ENCODE results near the gene DAPP1.

The DAPP1 gene

DNA sequence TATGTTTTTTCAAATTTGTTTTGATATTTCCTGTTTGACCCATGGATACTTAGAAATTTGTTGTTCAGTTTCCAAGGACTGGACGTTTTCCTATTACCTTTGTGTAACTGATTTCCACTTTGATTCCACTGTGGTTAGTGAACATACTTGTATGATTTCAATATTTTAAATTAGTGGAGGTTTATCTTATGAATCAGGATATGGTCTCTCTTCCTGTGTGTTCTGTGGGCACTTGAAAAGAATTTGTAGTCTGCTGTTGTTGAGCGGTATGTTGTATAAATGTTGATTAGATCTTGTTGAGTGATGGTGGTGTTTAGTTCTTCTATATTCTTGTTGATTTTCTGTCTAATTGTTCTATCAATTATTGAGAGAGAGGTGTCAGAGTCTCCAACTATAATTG is 98.8 kb downstream of the DAPP1 start:
- no peak for ATAC-seq
- TF ChIP-seq, protein P1, sequence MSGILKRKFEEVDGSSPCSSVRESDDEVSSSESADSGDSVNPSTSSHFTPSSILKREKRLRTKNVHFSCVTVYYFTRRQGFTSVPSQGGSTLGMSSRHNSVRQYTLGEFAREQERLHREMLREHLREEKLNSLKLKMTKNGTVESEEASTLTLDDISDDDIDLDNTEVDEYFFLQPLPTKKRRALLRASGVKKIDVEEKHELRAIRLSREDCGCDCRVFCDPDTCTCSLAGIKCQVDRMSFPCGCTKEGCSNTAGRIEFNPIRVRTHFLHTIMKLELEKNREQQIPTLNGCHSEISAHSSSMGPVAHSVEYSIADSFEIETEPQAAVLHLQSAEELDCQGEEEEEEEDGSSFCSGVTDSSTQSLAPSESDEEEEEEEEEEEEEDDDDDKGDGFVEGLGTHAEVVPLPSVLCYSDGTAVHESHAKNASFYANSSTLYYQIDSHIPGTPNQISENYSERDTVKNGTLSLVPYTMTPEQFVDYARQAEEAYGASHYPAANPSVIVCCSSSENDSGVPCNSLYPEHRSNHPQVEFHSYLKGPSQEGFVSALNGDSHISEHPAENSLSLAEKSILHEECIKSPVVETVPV (CRISPR knock-in tag; IDR thresholded peaks at IDR 0.05): no peak

DNA sequence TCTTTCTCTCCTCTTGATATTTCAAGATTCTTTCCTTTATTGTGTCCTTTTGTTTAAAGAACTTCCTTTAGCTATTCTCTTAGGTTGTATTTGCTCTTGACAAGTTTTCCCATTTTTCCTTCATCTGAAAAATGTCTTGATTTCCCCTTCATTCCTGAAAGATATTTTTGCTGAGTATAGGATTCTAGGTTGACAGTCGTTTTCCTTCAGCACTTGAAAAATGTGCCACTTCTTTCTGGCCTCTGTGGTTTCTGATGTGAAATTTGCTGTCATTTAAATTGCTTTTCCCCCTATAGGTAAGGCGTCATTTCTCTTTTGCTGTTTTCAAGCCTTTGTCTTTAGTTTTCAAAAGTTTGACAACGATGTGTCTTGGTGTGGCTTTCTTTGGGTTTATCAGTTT is 100.9 kb downstream of the DAPP1 start:
- TF ChIP-seq TOX (CRISPR knock-in tag; IDR thresholded peaks at IDR 0.05; ENCODE audit: borderline replicate concordance) (no peak), TCF4 (CRISPR knock-in tag; IDR thresholded peaks at IDR 0.05; ENCODE audit: borderline replicate concordance) (no peak), PPARA (CRISPR knock-in tag; IDR thresholded peaks at IDR 0.05; ENCODE audit: borderline replicate concordance) (no peak), ZFP30 (CRISPR knock-in tag; IDR thresholded peaks at IDR 0.05) (no peak), ZNF8 (CRISPR knock-in tag; IDR thresholded peaks at IDR 0.05) (no peak), CSDC2 (CRISPR knock-in tag; IDR thresholded peaks at IDR 0.05) (no peak), ZNF565 (CRISPR knock-in tag; conservative IDR thresholded peaks at IDR 0.05; ENCODE audit: low read depth) (no peak), OSR1 (CRISPR knock-in tag; IDR thresholded peaks at IDR 0.05) (no peak), SNAI2 (CRISPR knock-in tag; IDR thresholded peaks at IDR 0.05) (no peak), ZNF70 (CRISPR knock-in tag; IDR thresholded peaks at IDR 0.05) (no peak), ARNTL (CRISPR knock-in tag; IDR thresholded peaks at IDR 0.05; ENCODE audit: borderline replicate concordance, low read depth) (no peak), ISL1 (CRISPR knock-in tag; IDR thresholded peaks at IDR 0.05) (no peak), BACH2 (CRISPR knock-in tag; IDR thresholded peaks at IDR 0.05; ENCODE audit: borderline replicate concordance) (no peak), ZFP3 (CRISPR knock-in tag; IDR thresholded peaks at IDR 0.05) (no peak), ZC3H10 (CRISPR knock-in tag; IDR thresholded peaks at IDR 0.05) (no peak), ESRRG (CRISPR knock-in tag; IDR thresholded peaks at IDR 0.05) (no peak)
- TF ChIP-seq, protein P2, sequence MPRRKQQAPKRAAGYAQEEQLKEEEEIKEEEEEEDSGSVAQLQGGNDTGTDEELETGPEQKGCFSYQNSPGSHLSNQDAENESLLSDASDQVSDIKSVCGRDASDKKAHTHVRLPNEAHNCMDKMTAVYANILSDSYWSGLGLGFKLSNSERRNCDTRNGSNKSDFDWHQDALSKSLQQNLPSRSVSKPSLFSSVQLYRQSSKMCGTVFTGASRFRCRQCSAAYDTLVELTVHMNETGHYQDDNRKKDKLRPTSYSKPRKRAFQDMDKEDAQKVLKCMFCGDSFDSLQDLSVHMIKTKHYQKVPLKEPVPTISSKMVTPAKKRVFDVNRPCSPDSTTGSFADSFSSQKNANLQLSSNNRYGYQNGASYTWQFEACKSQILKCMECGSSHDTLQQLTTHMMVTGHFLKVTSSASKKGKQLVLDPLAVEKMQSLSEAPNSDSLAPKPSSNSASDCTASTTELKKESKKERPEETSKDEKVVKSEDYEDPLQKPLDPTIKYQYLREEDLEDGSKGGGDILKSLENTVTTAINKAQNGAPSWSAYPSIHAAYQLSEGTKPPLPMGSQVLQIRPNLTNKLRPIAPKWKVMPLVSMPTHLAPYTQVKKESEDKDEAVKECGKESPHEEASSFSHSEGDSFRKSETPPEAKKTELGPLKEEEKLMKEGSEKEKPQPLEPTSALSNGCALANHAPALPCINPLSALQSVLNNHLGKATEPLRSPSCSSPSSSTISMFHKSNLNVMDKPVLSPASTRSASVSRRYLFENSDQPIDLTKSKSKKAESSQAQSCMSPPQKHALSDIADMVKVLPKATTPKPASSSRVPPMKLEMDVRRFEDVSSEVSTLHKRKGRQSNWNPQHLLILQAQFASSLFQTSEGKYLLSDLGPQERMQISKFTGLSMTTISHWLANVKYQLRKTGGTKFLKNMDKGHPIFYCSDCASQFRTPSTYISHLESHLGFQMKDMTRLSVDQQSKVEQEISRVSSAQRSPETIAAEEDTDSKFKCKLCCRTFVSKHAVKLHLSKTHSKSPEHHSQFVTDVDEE (CRISPR knock-in tag; IDR thresholded peaks at IDR 0.05): no peak
- TF ChIP-seq, protein P1 (CRISPR knock-in tag; IDR thresholded peaks at IDR 0.05): no peak
- TF ChIP-seq, protein P3, sequence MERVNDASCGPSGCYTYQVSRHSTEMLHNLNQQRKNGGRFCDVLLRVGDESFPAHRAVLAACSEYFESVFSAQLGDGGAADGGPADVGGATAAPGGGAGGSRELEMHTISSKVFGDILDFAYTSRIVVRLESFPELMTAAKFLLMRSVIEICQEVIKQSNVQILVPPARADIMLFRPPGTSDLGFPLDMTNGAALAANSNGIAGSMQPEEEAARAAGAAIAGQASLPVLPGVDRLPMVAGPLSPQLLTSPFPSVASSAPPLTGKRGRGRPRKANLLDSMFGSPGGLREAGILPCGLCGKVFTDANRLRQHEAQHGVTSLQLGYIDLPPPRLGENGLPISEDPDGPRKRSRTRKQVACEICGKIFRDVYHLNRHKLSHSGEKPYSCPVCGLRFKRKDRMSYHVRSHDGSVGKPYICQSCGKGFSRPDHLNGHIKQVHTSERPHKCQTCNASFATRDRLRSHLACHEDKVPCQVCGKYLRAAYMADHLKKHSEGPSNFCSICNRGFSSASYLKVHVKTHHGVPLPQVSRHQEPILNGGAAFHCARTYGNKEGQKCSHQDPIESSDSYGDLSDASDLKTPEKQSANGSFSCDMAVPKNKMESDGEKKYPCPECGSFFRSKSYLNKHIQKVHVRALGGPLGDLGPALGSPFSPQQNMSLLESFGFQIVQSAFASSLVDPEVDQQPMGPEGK (CRISPR knock-in tag; IDR thresholded peaks at IDR 0.05; ENCODE audit: borderline replicate concordance): no peak
- TF ChIP-seq, protein P4, sequence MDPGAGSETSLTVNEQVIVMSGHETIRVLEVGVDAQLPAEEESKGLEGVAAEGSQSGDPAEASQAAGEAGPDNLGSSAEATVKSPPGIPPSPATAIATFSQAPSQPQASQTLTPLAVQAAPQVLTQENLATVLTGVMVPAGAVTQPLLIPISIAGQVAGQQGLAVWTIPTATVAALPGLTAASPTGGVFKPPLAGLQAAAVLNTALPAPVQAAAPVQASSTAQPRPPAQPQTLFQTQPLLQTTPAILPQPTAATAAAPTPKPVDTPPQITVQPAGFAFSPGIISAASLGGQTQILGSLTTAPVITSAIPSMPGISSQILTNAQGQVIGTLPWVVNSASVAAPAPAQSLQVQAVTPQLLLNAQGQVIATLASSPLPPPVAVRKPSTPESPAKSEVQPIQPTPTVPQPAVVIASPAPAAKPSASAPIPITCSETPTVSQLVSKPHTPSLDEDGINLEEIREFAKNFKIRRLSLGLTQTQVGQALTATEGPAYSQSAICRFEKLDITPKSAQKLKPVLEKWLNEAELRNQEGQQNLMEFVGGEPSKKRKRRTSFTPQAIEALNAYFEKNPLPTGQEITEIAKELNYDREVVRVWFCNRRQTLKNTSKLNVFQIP (CRISPR knock-in tag; IDR thresholded peaks at IDR 0.05; ENCODE audit: borderline replicate concordance, low read depth): no peak

DNA sequence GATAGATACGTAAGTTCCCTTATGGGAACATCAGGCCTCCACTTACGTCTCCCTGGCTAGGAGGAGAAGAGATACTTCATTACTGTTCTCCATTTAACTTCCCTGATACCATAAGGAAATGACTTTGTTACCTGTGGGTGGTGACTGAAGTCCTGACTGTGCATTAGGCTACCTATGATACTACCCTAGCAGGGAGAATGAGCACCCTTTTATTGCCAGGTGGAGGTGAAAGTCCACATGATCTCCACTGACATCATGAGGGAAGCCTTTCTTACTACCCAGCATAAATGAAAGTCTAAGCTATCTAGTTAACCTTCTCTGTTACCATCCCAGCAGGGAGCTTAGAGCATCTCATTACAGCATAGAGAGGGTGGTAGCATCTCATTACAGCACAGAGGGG is 102.0 kb downstream of the DAPP1 start:
- ATAC-seq: no peak
- TF ChIP-seq SNAI2 (CRISPR knock-in tag; IDR thresholded peaks at IDR 0.05): no peak
- TF ChIP-seq ISL1 (CRISPR knock-in tag; IDR thresholded peaks at IDR 0.05): no peak
- no peak for TF ChIP-seq TOX (CRISPR knock-in tag; IDR thresholded peaks at IDR 0.05; ENCODE audit: borderline replicate concordance)
- TF ChIP-seq ZNF565 (CRISPR knock-in tag; conservative IDR thresholded peaks at IDR 0.05; ENCODE audit: low read depth): no peak
- TF ChIP-seq ARNTL (CRISPR knock-in tag; IDR thresholded peaks at IDR 0.05; ENCODE audit: borderline replicate concordance, low read depth): no peak
- no peak for TF ChIP-seq BACH2 (CRISPR knock-in tag; IDR thresholded peaks at IDR 0.05; ENCODE audit: borderline replicate concordance)
- TF ChIP-seq, protein P4 (CRISPR knock-in tag; IDR thresholded peaks at IDR 0.05; ENCODE audit: borderline replicate concordance, low read depth): no peak
- TF ChIP-seq ZNF8 (CRISPR knock-in tag; IDR thresholded peaks at IDR 0.05): no peak
- no peak for TF ChIP-seq ZC3H10 (CRISPR knock-in tag; IDR thresholded peaks at IDR 0.05)
- TF ChIP-seq ZNF70 (CRISPR knock-in tag; IDR thresholded peaks at IDR 0.05): no peak
- TF ChIP-seq ZFP3 (CRISPR knock-in tag; IDR thresholded peaks at IDR 0.05): no peak

More for the DNA sequence above, 100.9 kb downstream of the DAPP1 start:
- no peak for ATAC-seq
